Measurements from ENCODE around the gene UBL5. TPM values are rescaled to one million over a fixed set of nuclear protein-coding genes. Genes with fewer than 3 reads are reported as not detected.

Gene UBL5
- total RNA-seq, 1 experiment from 2014 or later = 403 TPM

GRCh38 chr19:9875031-9875627 is 47.4 kb downstream of the UBL5 start:
- TF ChIP-seq EZH2 (IDR thresholded peaks at IDR 0.05; ENCODE audit: low read depth) = no peak
- TF ChIP-seq CTCF (conservative IDR thresholded peaks at IDR 0.05) = no peak
- ChIA-PET POLR2A (ENCODE audit: unreplicated experiment) (no interaction called here), CTCF (no interaction called here)
- no peak overlapping the region for H3K4me2 ChIP-seq
- H3K4me1 ChIP-seq (replicated peaks; ENCODE audit: insufficient read depth) = 0 out of 2 replicates have a peak, but pooled peaks cover 8% of the 10 kb centered on the region
- no TSS peak for BruUV-seq (replicated peaks)
- intact Hi-C loops (cut with micrococcal nuclease; ENCODE audit: unreplicated experiment) = no loop called here
- no peak for DNase-seq
- H3K79me2 ChIP-seq (ENCODE audit: low read depth) = no peaks in the 10 kb centered on the region
- H3K9me2 ChIP-seq (ENCODE audit: insufficient read depth) = no peaks in the 10 kb centered on the region
- no peaks in the 10 kb centered on the region for H4K20me1 ChIP-seq (ENCODE audit: insufficient read depth)
- H3K9me3 ChIP-seq (ENCODE audit: insufficient read depth, low read depth) = no peaks in the 10 kb centered on the region
- H2AFZ ChIP-seq = no peak overlapping the region
- no peaks in the 10 kb centered on the region for H3F3A ChIP-seq (ENCODE audit: insufficient read depth, low read depth)
- H3K4me3 ChIP-seq = no peak overlapping the region
- H3K36me3 ChIP-seq (ENCODE audit: low read depth) = no peaks in the 10 kb centered on the region
- no peaks in the 10 kb centered on the region for H3K27me3 ChIP-seq (ENCODE audit: insufficient read depth, low read depth)
- H3K27ac ChIP-seq = no peak overlapping the region

- Histone ChIP-seq H3K79me2 (ENCODE audit: low read depth) (no peaks in the 10 kb centered on the region), H3K36me3 (ENCODE audit: low read depth) (no peaks in the 10 kb centered on the region), H3K9me2 (ENCODE audit: insufficient read depth) (no peaks in the 10 kb centered on the region), H4K20me1 (ENCODE audit: insufficient read depth) (no peaks in the 10 kb centered on the region), H3K4me2 (no peak overlapping the region), H3K27ac (no peak overlapping the region), H3K4me1 (replicated peaks; ENCODE audit: insufficient read depth) (0 out of 2 replicates have a peak, but pooled peaks cover 8% of the 10 kb centered on the region), H3F3A (ENCODE audit: insufficient read depth, low read depth) (no peaks in the 10 kb centered on the region), H3K27me3 (ENCODE audit: insufficient read depth, low read depth) (no peaks in the 10 kb centered on the region), H2AFZ (no peak overlapping the region), H3K4me3 (no peak overlapping the region), H3K9me3 (ENCODE audit: insufficient read depth, low read depth) (no peaks in the 10 kb centered on the region)
- BruUV-seq (replicated peaks) = no TSS peak
- no peak for DNase-seq
- ChIA-PET CTCF (no interaction called here), POLR2A (ENCODE audit: unreplicated experiment) (no interaction called here)
- intact Hi-C loops (cut with micrococcal nuclease; ENCODE audit: unreplicated experiment) = no loop called here
- TF ChIP-seq EZH2 (IDR thresholded peaks at IDR 0.05; ENCODE audit: low read depth) = no peak
- TF ChIP-seq CTCF (conservative IDR thresholded peaks at IDR 0.05) = no peak
These were observed 48.1 kb downstream of the UBL5 start for GRCh38 chr19:9875796-9876195.

DNA sequence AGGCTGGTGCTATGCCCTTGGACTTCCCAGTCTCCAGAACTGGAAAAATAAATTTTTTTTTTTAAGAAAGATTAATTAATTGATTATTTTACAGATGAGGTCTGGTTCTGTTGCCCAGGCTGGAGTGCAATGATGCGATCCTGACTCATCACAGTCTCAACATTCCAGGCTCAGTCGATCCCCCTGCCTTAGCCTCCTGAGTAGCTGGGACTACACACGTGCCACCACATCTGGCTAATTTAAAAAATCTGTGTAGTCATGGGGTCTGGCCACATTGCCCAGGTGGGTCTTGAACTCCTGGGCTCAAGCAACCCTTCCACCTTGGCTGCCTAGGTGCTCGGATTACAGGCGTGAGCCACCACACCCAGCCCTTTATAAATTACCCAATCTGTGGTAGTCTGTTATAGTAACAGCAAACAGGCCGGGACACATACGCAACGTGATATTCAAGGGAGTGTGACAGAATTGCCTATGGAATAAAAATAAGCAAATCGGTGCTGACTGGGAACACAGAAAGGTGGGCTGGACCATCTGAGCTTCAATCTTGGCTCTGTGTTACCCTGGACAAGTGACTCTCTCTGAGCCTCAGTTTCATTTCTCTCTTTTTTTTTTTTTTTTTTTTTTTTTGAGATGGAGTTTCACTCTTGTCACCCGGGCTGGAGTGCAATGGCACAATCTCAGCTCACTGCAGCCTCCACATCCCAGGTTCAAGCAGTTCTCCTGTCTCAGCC is 50.2 kb downstream of the UBL5 start:
- no peaks in the 10 kb centered on the region for H3K9me2 ChIP-seq (ENCODE audit: insufficient read depth)
- H3K27me3 ChIP-seq (ENCODE audit: insufficient read depth, low read depth) = no peaks in the 10 kb centered on the region
- H4K20me1 ChIP-seq (ENCODE audit: insufficient read depth) = no peaks in the 10 kb centered on the region
- H3K4me1 ChIP-seq (replicated peaks; ENCODE audit: insufficient read depth) = 0 out of 2 replicates have a peak, but pooled peaks cover 8% of the 10 kb centered on the region
- TF ChIP-seq CTCF (conservative IDR thresholded peaks at IDR 0.05) (no peak), EZH2 (IDR thresholded peaks at IDR 0.05; ENCODE audit: low read depth) (no peak)
- DNase-seq = peak; percentile 8 to 57
- H3K9me3 ChIP-seq (ENCODE audit: insufficient read depth, low read depth) = no peaks in the 10 kb centered on the region
- intact Hi-C loops (cut with micrococcal nuclease; ENCODE audit: unreplicated experiment) = no loop called here
- no peaks in the 10 kb centered on the region for H3K36me3 ChIP-seq (ENCODE audit: low read depth)
- H3K27ac ChIP-seq = no peak overlapping the region
- no peak overlapping the region for H2AFZ ChIP-seq
- BruUV-seq (replicated peaks) = no TSS peak
- ChIA-PET CTCF (no interaction called here), POLR2A (ENCODE audit: unreplicated experiment) (interaction anchor here (0.6 kb wide), 1 partner anchor 504 kb away, joined by 5 read pairs; no protein-coding TSS in a partner anchor)
- H3K79me2 ChIP-seq (ENCODE audit: low read depth) = no peaks in the 10 kb centered on the region
- peak overlapping the region; percentile 49 for H3K4me2 ChIP-seq
- H3F3A ChIP-seq (ENCODE audit: insufficient read depth, low read depth) = peaks cover 3% of the 10 kb centered on the region; the same call in 1 of the 2 replicates
- no peak overlapping the region for H3K4me3 ChIP-seq
